Measurements from ENCODE around the gene CACNB4. TPM values are rescaled to one million over a fixed set of nuclear protein-coding genes. Genes with fewer than 3 reads are reported as not detected.

The CACNB4 gene
- total RNA-seq, 2 experiments from 2014 or later, result 0.34 to 0.41 TPM

- ChIA-PET CTCF (interaction anchor here (1.1 to 7.8 kb wide), 4 partner anchors 9 to 18 kb away, joined by 3 to 65 read pairs (median 8); no protein-coding TSS in a partner anchor), POLR2A (no interaction called here)
- no peak for TF ChIP-seq CTCF (IDR thresholded peaks at IDR 0.05)
- Mint-ChIP-seq H3K27me3 (peaks cover 3% of the 10 kb centered on the region), H3K9me3 (no peaks in the 10 kb centered on the region), H3K4me1 (ENCODE audit: low read depth) (no peaks in the 10 kb centered on the region), H3K36me3 (ENCODE audit: low read depth) (no peaks in the 10 kb centered on the region), H3K4me3 (no peak overlapping the region), H3K27ac (no peak overlapping the region)
- ATAC-seq (no peak), DNase-seq (no peak)
- intact Hi-C loops (cut with micrococcal nuclease), result no loop called here
These were observed 82.4 kb downstream of the CACNB4 start for GRCh38 chr2:152016181-152017120.

- TF ChIP-seq CTCF (IDR thresholded peaks at IDR 0.05), result no peak
- Mint-ChIP-seq H3K27me3 (peaks cover 3% of the 10 kb centered on the region), H3K4me1 (ENCODE audit: low read depth) (no peaks in the 10 kb centered on the region), H3K27ac (no peak overlapping the region), H3K36me3 (ENCODE audit: low read depth) (no peaks in the 10 kb centered on the region), H3K9me3 (no peaks in the 10 kb centered on the region), H3K4me3 (no peak overlapping the region)
- DNase-seq (no peak), ATAC-seq (no peak)
- CTCF ChIA-PET, result interaction anchor here (1.1 to 7.8 kb wide), 2 partner anchors 10 to 17 kb away, joined by 3 to 65 read pairs; no protein-coding TSS in a partner anchor
- POLR2A ChIA-PET, result no interaction called here
- intact Hi-C loops (cut with micrococcal nuclease), result no loop called here
These were observed 83.3 kb downstream of the CACNB4 start for GRCh38 chr2:152015552-152015951.

- no peaks in the 10 kb centered on the region for H3K4me1 Mint-ChIP-seq (ENCODE audit: low read depth)
- ChIA-PET POLR2A (no interaction called here), CTCF (interaction anchor here (2.7 to 7.8 kb wide), 2 partner anchors 13 to 14 kb away, joined by 15 to 65 read pairs; no protein-coding TSS in a partner anchor)
- no peaks in the 10 kb centered on the region for H3K27me3 Mint-ChIP-seq
- no peaks in the 10 kb centered on the region for H3K36me3 Mint-ChIP-seq (ENCODE audit: low read depth)
- no peak for TF ChIP-seq CTCF (IDR thresholded peaks at IDR 0.05)
- DNase-seq (no peak), ATAC-seq (no peak)
- H3K27ac Mint-ChIP-seq, result no peak overlapping the region
- intact Hi-C loops (cut with micrococcal nuclease), result no loop called here
- no peaks in the 10 kb centered on the region for H3K9me3 Mint-ChIP-seq
- H3K4me3 Mint-ChIP-seq, result no peak overlapping the region
These were observed 86.1 kb downstream of the CACNB4 start for GRCh38 chr2:152012697-152013096.

- intact Hi-C loops (cut with micrococcal nuclease), result no loop called here
These were observed 87.1 kb downstream of the CACNB4 start for GRCh38 chr2:152011724-152012123.

More at GRCh38 chr2:152011724-152012123, 87.1 kb downstream of the CACNB4 start:
- POLR2A ChIA-PET, result no interaction called here
- no peaks in the 10 kb centered on the region for H3K9me3 Mint-ChIP-seq
- H3K4me3 Mint-ChIP-seq, result no peak overlapping the region
- DNase-seq (no peak), ATAC-seq (no peak)
- CTCF ChIA-PET, result interaction anchor here (3.1 to 7.8 kb wide), 2 partner anchors 13 to 14 kb away, joined by 12 to 65 read pairs; no protein-coding TSS in a partner anchor
- no peak overlapping the region for H3K27ac Mint-ChIP-seq
- no peaks in the 10 kb centered on the region for H3K27me3 Mint-ChIP-seq
- TF ChIP-seq CTCF (IDR thresholded peaks at IDR 0.05), result no peak
- H3K4me1 Mint-ChIP-seq (ENCODE audit: low read depth), result no peaks in the 10 kb centered on the region
- H3K36me3 Mint-ChIP-seq (ENCODE audit: low read depth), result no peaks in the 10 kb centered on the region
